ENCODE measurements around the gene TNS3.

The TNS3 gene

GRCh38 chr7:47508389-47509380, 73.2 kb downstream of the TNS3 start:
- H3K4me3 ChIP-seq (ENCODE audit: low read depth, low read length), result no peak overlapping the region
- no peak for DNase-seq (ENCODE audit: low read depth, low spot score)
- TF ChIP-seq CTCF (IDR thresholded peaks at IDR 0.05; ENCODE audit: low read depth, low read length), result no peak
- in situ Hi-C loops (cut with HindIII; ENCODE audit: low sequenced_read_pairs), result no loop called here

GRCh38 chr7:47507522-47507921, 74.4 kb downstream of the TNS3 start:
- H3K4me3 ChIP-seq (ENCODE audit: low read depth, low read length), result no peak overlapping the region
- no peak for DNase-seq (ENCODE audit: low read depth, low spot score)
- in situ Hi-C loops (cut with HindIII; ENCODE audit: low sequenced_read_pairs), result no loop called here
- TF ChIP-seq CTCF (IDR thresholded peaks at IDR 0.05; ENCODE audit: low read depth, low read length), result no peak

GRCh38 chr7:47506382-47507339, 75.2 kb downstream of the TNS3 start:
- in situ Hi-C loops (cut with HindIII; ENCODE audit: low sequenced_read_pairs), result no loop called here
- DNase-seq (ENCODE audit: low read depth, low spot score), result peak; percentile 76
- no peak for TF ChIP-seq CTCF (IDR thresholded peaks at IDR 0.05; ENCODE audit: low read depth, low read length)
- no peak overlapping the region for H3K4me3 ChIP-seq (ENCODE audit: low read depth, low read length)

- no peak overlapping the region for H3K4me3 ChIP-seq (ENCODE audit: low read depth, low read length)
- no peak for TF ChIP-seq CTCF (IDR thresholded peaks at IDR 0.05; ENCODE audit: low read depth, low read length)
- in situ Hi-C loops (cut with HindIII; ENCODE audit: low sequenced_read_pairs), result no loop called here
- DNase-seq (ENCODE audit: low read depth, low spot score), result no peak
Measured at GRCh38 chr7:47505312-47506007, 76.5 kb downstream of the TNS3 start.

DNA sequence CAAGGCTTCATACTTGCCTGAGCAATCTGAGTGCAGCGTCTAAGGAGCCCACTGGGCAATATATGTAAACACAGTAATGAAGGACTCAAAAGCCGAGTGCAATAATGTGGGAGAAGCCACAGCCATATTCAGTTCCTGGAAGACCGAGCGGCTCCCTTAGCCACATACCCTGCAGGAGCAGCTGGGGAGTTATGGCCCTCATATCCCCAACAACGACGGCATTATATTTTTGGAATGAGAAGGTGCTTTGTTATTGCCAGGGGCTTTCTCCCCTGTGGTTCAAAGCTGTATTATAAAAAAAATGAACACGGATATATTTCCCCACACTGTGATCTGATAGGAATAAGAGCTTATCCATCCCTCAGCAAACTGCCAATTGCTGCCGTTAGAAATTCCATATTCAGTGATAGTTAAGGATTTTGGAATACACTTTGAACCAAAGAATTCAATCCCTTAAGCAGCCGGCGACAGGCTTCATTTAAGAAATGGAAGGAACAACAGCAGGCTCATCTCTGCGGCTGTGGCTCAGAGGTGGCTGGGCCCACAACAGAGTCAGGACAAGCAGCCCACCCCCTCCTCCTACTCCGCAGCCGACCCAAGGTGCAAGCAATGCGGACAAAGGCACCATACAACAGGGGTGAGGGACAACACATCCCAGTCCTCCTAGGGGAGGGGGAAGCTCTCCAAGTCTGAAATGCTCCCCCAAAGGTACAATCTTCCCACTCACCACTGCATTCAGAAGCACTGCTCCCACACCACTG, 77.2 kb downstream of the TNS3 start:
- no peak for DNase-seq (ENCODE audit: low read depth, low spot score)
- H3K4me3 ChIP-seq (ENCODE audit: low read depth, low read length), result no peak overlapping the region
- TF ChIP-seq CTCF (IDR thresholded peaks at IDR 0.05; ENCODE audit: low read depth, low read length), result no peak
- in situ Hi-C loops (cut with HindIII; ENCODE audit: low sequenced_read_pairs), result no loop called here
